Measurements from ENCODE around the gene CD177.
"Not testable (repeated sequence)": the region's sequence is repeated elsewhere in the genome, so short reads cannot be mapped to it uniquely, and the experiment has no call there.

The CD177 gene

GRCh38 chr19:43318203-43318602 lies 35.3 kb upstream of the CD177 start:
- Histone ChIP-seq H3K4me3 (ENCODE audit: low read length) (no peak overlapping the region), H3K4me1 (ENCODE audit: control insufficient read depth, insufficient read depth, low read length) (no peaks in the 10 kb centered on the region), H3K27me3 (ENCODE audit: control insufficient read depth, insufficient read depth, low read length) (no peaks in the 10 kb centered on the region), H3K27ac (ENCODE audit: low read depth, low read length) (no peak overlapping the region), H3K9ac (ENCODE audit: low read length) (no peak overlapping the region), H3K36me3 (ENCODE audit: control insufficient read depth, insufficient read depth, low read length) (no peaks in the 10 kb centered on the region)

- H3K9ac ChIP-seq (ENCODE audit: low read length): no peak overlapping the region
- H3K27ac ChIP-seq (ENCODE audit: low read depth, low read length): no peak overlapping the region
- H3K27me3 ChIP-seq (ENCODE audit: control insufficient read depth, insufficient read depth, low read length): no peaks in the 10 kb centered on the region
- H3K4me3 ChIP-seq (ENCODE audit: low read length): no peak overlapping the region
- H3K4me1 ChIP-seq (ENCODE audit: control insufficient read depth, insufficient read depth, low read length): no peaks in the 10 kb centered on the region
- H3K36me3 ChIP-seq (ENCODE audit: control insufficient read depth, insufficient read depth, low read length): no peaks in the 10 kb centered on the region
Observed at GRCh38 chr19:43318796-43319314, 34.6 kb upstream of the CD177 start.

GRCh38 chr19:43320546-43320945 lies 32.9 kb upstream of the CD177 start:
- no peaks in the 10 kb centered on the region for H3K4me1 ChIP-seq (ENCODE audit: control insufficient read depth, insufficient read depth, low read length)
- no peaks in the 10 kb centered on the region for H3K27me3 ChIP-seq (ENCODE audit: control insufficient read depth, insufficient read depth, low read length)
- no peak overlapping the region for H3K9ac ChIP-seq (ENCODE audit: low read length)
- H3K4me3 ChIP-seq (ENCODE audit: low read length): no peak overlapping the region
- H3K27ac ChIP-seq (ENCODE audit: low read depth, low read length): no peak overlapping the region
- no peaks in the 10 kb centered on the region for H3K36me3 ChIP-seq (ENCODE audit: control insufficient read depth, insufficient read depth, low read length)

- not testable (repeated sequence) for H3K4me3 ChIP-seq (ENCODE audit: low read length); H3K27me3 ChIP-seq (ENCODE audit: control insufficient read depth, insufficient read depth, low read length); H3K27ac ChIP-seq (ENCODE audit: low read depth, low read length); H3K4me1 ChIP-seq (ENCODE audit: control insufficient read depth, insufficient read depth, low read length); H3K9ac ChIP-seq (ENCODE audit: low read length); H3K36me3 ChIP-seq (ENCODE audit: control insufficient read depth, insufficient read depth, low read length)
Observed at GRCh38 chr19:43326761-43327160, 26.7 kb upstream of the CD177 start.

GRCh38 chr19:43328561-43328960 lies 24.9 kb upstream of the CD177 start:
- not testable (repeated sequence) for H3K36me3 ChIP-seq (ENCODE audit: control insufficient read depth, insufficient read depth, low read length); H3K4me1 ChIP-seq (ENCODE audit: control insufficient read depth, insufficient read depth, low read length); H3K9ac ChIP-seq (ENCODE audit: low read length); H3K4me3 ChIP-seq (ENCODE audit: low read length); H3K27me3 ChIP-seq (ENCODE audit: control insufficient read depth, insufficient read depth, low read length); H3K27ac ChIP-seq (ENCODE audit: low read depth, low read length)

GRCh38 chr19:43329049-43329448 lies 24.4 kb upstream of the CD177 start:
- H3K36me3 ChIP-seq (ENCODE audit: control insufficient read depth, insufficient read depth, low read length); H3K27me3 ChIP-seq (ENCODE audit: control insufficient read depth, insufficient read depth, low read length); H3K4me3 ChIP-seq (ENCODE audit: low read length); H3K27ac ChIP-seq (ENCODE audit: low read depth, low read length); H3K9ac ChIP-seq (ENCODE audit: low read length); H3K4me1 ChIP-seq (ENCODE audit: control insufficient read depth, insufficient read depth, low read length): not testable (repeated sequence)

GRCh38 chr19:43329989-43330388 lies 23.5 kb upstream of the CD177 start:
- Histone ChIP-seq H3K27ac (ENCODE audit: low read depth, low read length) (no peak overlapping the region), H3K4me1 (ENCODE audit: control insufficient read depth, insufficient read depth, low read length) (no peaks in the 10 kb centered on the region), H3K27me3 (ENCODE audit: control insufficient read depth, insufficient read depth, low read length) (no peaks in the 10 kb centered on the region), H3K36me3 (ENCODE audit: control insufficient read depth, insufficient read depth, low read length) (no peaks in the 10 kb centered on the region), H3K4me3 (ENCODE audit: low read length) (no peak overlapping the region), H3K9ac (ENCODE audit: low read length) (no peak overlapping the region)

GRCh38 chr19:43330726-43331434 lies 22.6 kb upstream of the CD177 start:
- H3K9ac ChIP-seq (ENCODE audit: low read length): no peak overlapping the region
- H3K27ac ChIP-seq (ENCODE audit: low read depth, low read length): no peak overlapping the region
- H3K36me3 ChIP-seq (ENCODE audit: control insufficient read depth, insufficient read depth, low read length): no peaks in the 10 kb centered on the region
- H3K27me3 ChIP-seq (ENCODE audit: control insufficient read depth, insufficient read depth, low read length): no peaks in the 10 kb centered on the region
- no peaks in the 10 kb centered on the region for H3K4me1 ChIP-seq (ENCODE audit: control insufficient read depth, insufficient read depth, low read length)
- H3K4me3 ChIP-seq (ENCODE audit: low read length): no peak overlapping the region

- H3K36me3 ChIP-seq (ENCODE audit: control insufficient read depth, insufficient read depth, low read length): no peaks in the 10 kb centered on the region
- no peak overlapping the region for H3K4me3 ChIP-seq (ENCODE audit: low read length)
- no peak overlapping the region for H3K27ac ChIP-seq (ENCODE audit: low read depth, low read length)
- no peaks in the 10 kb centered on the region for H3K27me3 ChIP-seq (ENCODE audit: control insufficient read depth, insufficient read depth, low read length)
- H3K4me1 ChIP-seq (ENCODE audit: control insufficient read depth, insufficient read depth, low read length): no peaks in the 10 kb centered on the region
- H3K9ac ChIP-seq (ENCODE audit: low read length): no peak overlapping the region
Observed at GRCh38 chr19:43331435-43332010, 22.0 kb upstream of the CD177 start.

- H3K36me3 ChIP-seq (ENCODE audit: control insufficient read depth, insufficient read depth, low read length): no peaks in the 10 kb centered on the region
- no peak overlapping the region for H3K4me3 ChIP-seq (ENCODE audit: low read length)
- no peak overlapping the region for H3K27ac ChIP-seq (ENCODE audit: low read depth, low read length)
- H3K27me3 ChIP-seq (ENCODE audit: control insufficient read depth, insufficient read depth, low read length): no peaks in the 10 kb centered on the region
- H3K4me1 ChIP-seq (ENCODE audit: control insufficient read depth, insufficient read depth, low read length): no peaks in the 10 kb centered on the region
- H3K9ac ChIP-seq (ENCODE audit: low read length): no peak overlapping the region
Observed at GRCh38 chr19:43332058-43332922, 21.2 kb upstream of the CD177 start.

- H3K9ac ChIP-seq (ENCODE audit: low read length); H3K4me3 ChIP-seq (ENCODE audit: low read length); H3K4me1 ChIP-seq (ENCODE audit: control insufficient read depth, insufficient read depth, low read length); H3K36me3 ChIP-seq (ENCODE audit: control insufficient read depth, insufficient read depth, low read length); H3K27me3 ChIP-seq (ENCODE audit: control insufficient read depth, insufficient read depth, low read length); H3K27ac ChIP-seq (ENCODE audit: low read depth, low read length): not testable (repeated sequence)
Observed at GRCh38 chr19:43336508-43336907, 17.0 kb upstream of the CD177 start.

- Histone ChIP-seq H3K4me1 (ENCODE audit: control insufficient read depth, insufficient read depth, low read length) (no peaks in the 10 kb centered on the region), H3K9ac (ENCODE audit: low read length) (no peak overlapping the region), H3K4me3 (ENCODE audit: low read length) (no peak overlapping the region), H3K27ac (ENCODE audit: low read depth, low read length) (no peak overlapping the region), H3K36me3 (ENCODE audit: control insufficient read depth, insufficient read depth, low read length) (no peaks in the 10 kb centered on the region), H3K27me3 (ENCODE audit: control insufficient read depth, insufficient read depth, low read length) (no peaks in the 10 kb centered on the region)
Observed at GRCh38 chr19:43337737-43338136, 15.7 kb upstream of the CD177 start.
